HG03135 (cell line): ENCODE data around the gene LRRC8D.

Experiments
- ATAC-seq: cut with Tn5 transposase; IDR thresholded peaks from one replicate; pipeline ENCODE4 v1.9.1; 2021; ENCODE audit warnings: mild to moderate bottlenecking, moderate library complexity; ENCODE audit not compliant: unreplicated experiment

LRRC8D gene

GRCh38 chr1:89865498-89866382 lies 44.9 kb downstream of the LRRC8D start:
- no peak for ATAC-seq

- ATAC-seq: no peak
These were observed 45.7 kb downstream of the LRRC8D start for GRCh38 chr1:89866568-89866967.

- no peak for ATAC-seq
These were observed 50.2 kb downstream of the LRRC8D start for GRCh38 chr1:89870998-89871397.

GRCh38 chr1:89871768-89872473 lies 51.1 kb downstream of the LRRC8D start:
- no peak for ATAC-seq

GRCh38 chr1:89872567-89872966 lies 51.7 kb downstream of the LRRC8D start:
- ATAC-seq: no peak

GRCh38 chr1:89873288-89873687 lies 52.5 kb downstream of the LRRC8D start:
- no peak for ATAC-seq

GRCh38 chr1:89873770-89874169 lies 52.9 kb downstream of the LRRC8D start:
- no peak for ATAC-seq

- no peak for ATAC-seq
These were observed 55.6 kb downstream of the LRRC8D start for GRCh38 chr1:89876463-89876862.

GRCh38 chr1:89877756-89878155 lies 56.9 kb downstream of the LRRC8D start:
- ATAC-seq: no peak

- no peak for ATAC-seq
These were observed 57.4 kb downstream of the LRRC8D start for GRCh38 chr1:89878256-89878655.

GRCh38 chr1:89880679-89881078 lies 59.8 kb downstream of the LRRC8D start:
- ATAC-seq: no peak

- ATAC-seq: no peak
These were observed 60.7 kb downstream of the LRRC8D start for GRCh38 chr1:89881415-89882058.

- ATAC-seq: no peak
These were observed 61.7 kb downstream of the LRRC8D start for GRCh38 chr1:89882348-89883029.

- no peak for ATAC-seq
These were observed 62.2 kb downstream of the LRRC8D start for GRCh38 chr1:89883030-89883379.

- ATAC-seq: no peak
These were observed 64.1 kb downstream of the LRRC8D start for GRCh38 chr1:89884718-89885596.

- ATAC-seq: no peak
These were observed 66.4 kb downstream of the LRRC8D start for GRCh38 chr1:89887270-89887669.

- no peak for ATAC-seq
These were observed 66.9 kb downstream of the LRRC8D start for GRCh38 chr1:89887713-89888112.

- no peak for ATAC-seq
These were observed 67.9 kb downstream of the LRRC8D start for GRCh38 chr1:89888480-89889322.

GRCh38 chr1:89889323-89889615 lies 68.4 kb downstream of the LRRC8D start:
- no peak for ATAC-seq
